DOHH2 (cell line): ENCODE data around the gene DPEP3.

Source experiments
- CTCF ChIP-seq: fragments of 200-600 bp; sonication (generic); IDR thresholded peaks from one replicate; pipeline ENCODE4 v1.5.1; 2014; ENCODE audit warnings: antibody characterized with exemption, mild to moderate bottlenecking, low read depth, low read length; ENCODE audit not compliant: poor library complexity, severe bottlenecking
- EZH2phosphoT487 ChIP-seq: fragments of 200-600 bp; sonication (generic); IDR thresholded peaks from 2 replicates; pipeline ENCODE4 v1.6.1; 2017; ENCODE audit warnings: borderline replicate concordance, mild to moderate bottlenecking, antibody characterized with exemption, low read length, moderate library complexity, mixed read lengths

- TF ChIP-seq CTCF = no peak
- TF ChIP-seq EZH2phosphoT487 = no peak
These were observed 20.6 kb downstream of the DPEP3 start for GRCh38 chr16:67959536-67960329.
